ENCODE measurements around the gene WFIKKN1. TPM values are rescaled to one million over a fixed set of nuclear protein-coding genes. Genes with fewer than 3 reads are reported as not detected.

Gene WFIKKN1
- total RNA-seq, 1 donor from 2014 or later: 0.44 TPM

GRCh38 chr16:643050-643368, 12.2 kb downstream of the WFIKKN1 start:
- no peaks in the 10 kb centered on the region for H3K27me3 Mint-ChIP-seq
- DNase-seq: no peak
- H3K4me1 Mint-ChIP-seq: peaks cover 10% of the 10 kb centered on the region
- H3K36me3 Mint-ChIP-seq (ENCODE audit: low read depth): peaks cover 8% of the 10 kb centered on the region
- peak overlapping the region; percentile 67 for H3K27ac Mint-ChIP-seq
- H3K9me3 Mint-ChIP-seq: no peaks in the 10 kb centered on the region
- intact Hi-C loops (cut with micrococcal nuclease): no loop called here
- peak overlapping the region; percentile 80 for H3K4me3 Mint-ChIP-seq

- intact Hi-C loops (cut with micrococcal nuclease): no loop called here
- Mint-ChIP-seq H3K4me1 (peaks cover 10% of the 10 kb centered on the region), H3K27me3 (no peaks in the 10 kb centered on the region), H3K9me3 (no peaks in the 10 kb centered on the region), H3K36me3 (ENCODE audit: low read depth) (peaks cover 10% of the 10 kb centered on the region), H3K4me3 (peak overlapping the region; percentile 58), H3K27ac (no peak overlapping the region)
- no peak for DNase-seq
Measured at GRCh38 chr16:644556-644955, 13.8 kb downstream of the WFIKKN1 start.

GRCh38 chr16:645852-646678, 15.3 kb downstream of the WFIKKN1 start:
- Mint-ChIP-seq H3K36me3 (ENCODE audit: low read depth) (peaks cover 10% of the 10 kb centered on the region), H3K9me3 (no peaks in the 10 kb centered on the region), H3K4me3 (no peak overlapping the region), H3K27ac (no peak overlapping the region), H3K4me1 (peaks cover 10% of the 10 kb centered on the region), H3K27me3 (no peaks in the 10 kb centered on the region)
- intact Hi-C loops (cut with micrococcal nuclease): no loop called here
- no peak for DNase-seq

GRCh38 chr16:646679-647172, 15.9 kb downstream of the WFIKKN1 start:
- Mint-ChIP-seq H3K36me3 (ENCODE audit: low read depth) (peaks cover 10% of the 10 kb centered on the region), H3K27ac (no peak overlapping the region), H3K9me3 (no peaks in the 10 kb centered on the region), H3K4me3 (no peak overlapping the region), H3K4me1 (peaks cover 10% of the 10 kb centered on the region), H3K27me3 (no peaks in the 10 kb centered on the region)
- no peak for DNase-seq
- intact Hi-C loops (cut with micrococcal nuclease): no loop called here

GRCh38 chr16:647173-647902, 16.6 kb downstream of the WFIKKN1 start:
- Mint-ChIP-seq H3K27ac (no peak overlapping the region), H3K27me3 (no peaks in the 10 kb centered on the region), H3K4me3 (no peak overlapping the region), H3K9me3 (no peaks in the 10 kb centered on the region), H3K36me3 (ENCODE audit: low read depth) (peaks cover 10% of the 10 kb centered on the region), H3K4me1 (peaks cover 10% of the 10 kb centered on the region)
- intact Hi-C loops (cut with micrococcal nuclease): no loop called here
- no peak for DNase-seq

- Mint-ChIP-seq H3K27ac (peak overlapping the region; percentile 85), H3K27me3 (no peaks in the 10 kb centered on the region), H3K4me3 (peak overlapping the region; percentile 86), H3K9me3 (no peaks in the 10 kb centered on the region), H3K4me1 (peaks cover 10% of the 10 kb centered on the region), H3K36me3 (ENCODE audit: low read depth) (peaks cover 10% of the 10 kb centered on the region)
- intact Hi-C loops (cut with micrococcal nuclease): loop anchor here (2.0 kb wide), 2 partner anchors 37 to 59 kb away; partner anchors contain the start of gene JMJD8
- DNase-seq: peak; percentile 77
Measured at GRCh38 chr16:648071-648780, 17.4 kb downstream of the WFIKKN1 start.

GRCh38 chr16:648781-649589, 18.2 kb downstream of the WFIKKN1 start, which contains the start of gene WDR90:
TSS of gene WDR90 (plus strand) at chr16:649365. CDS start at chr16:649417, 52 bp downstream.
- Mint-ChIP-seq H3K36me3 (ENCODE audit: low read depth) (peaks cover 10% of the 10 kb centered on the region), H3K4me3 (peak within 1 kb of the TSS; percentile 86), H3K4me1 (peaks cover 7% of the 10 kb centered on the region), H3K9me3 (no peaks in the 10 kb centered on the region), H3K27ac (peak within 1 kb of the TSS; percentile 85), H3K27me3 (no peaks in the 10 kb centered on the region)
- DNase-seq: peak; percentile 98
- intact Hi-C loops (cut with micrococcal nuclease): loop anchor here (1.0 to 2.0 kb wide), 4 partner anchors 8 to 60 kb away; partner anchors contain the start of genes JMJD8 and MCRIP2

- intact Hi-C loops (cut with micrococcal nuclease): loop anchor here (1.0 to 2.0 kb wide), 4 partner anchors 8 to 61 kb away; partner anchors contain the start of genes JMJD8 and MCRIP2
Measured at GRCh38 chr16:649631-650030, 18.8 kb downstream of the WFIKKN1 start.

GRCh38 chr16:651844-652243, 21.1 kb downstream of the WFIKKN1 start:
- Mint-ChIP-seq H3K9me3 (no peaks in the 10 kb centered on the region), H3K27me3 (no peaks in the 10 kb centered on the region), H3K27ac (no peak overlapping the region), H3K4me1 (peaks cover 1% of the 10 kb centered on the region), H3K4me3 (no peak overlapping the region), H3K36me3 (ENCODE audit: low read depth) (peaks cover 5% of the 10 kb centered on the region)
- DNase-seq: no peak
- intact Hi-C loops (cut with micrococcal nuclease): no loop called here

More at GRCh38 chr16:649631-650030, 18.8 kb downstream of the WFIKKN1 start:
- Mint-ChIP-seq H3K27ac (peak overlapping the region; percentile 11), H3K4me1 (peaks cover 4% of the 10 kb centered on the region), H3K9me3 (no peaks in the 10 kb centered on the region), H3K4me3 (peak overlapping the region; percentile 79), H3K27me3 (no peaks in the 10 kb centered on the region), H3K36me3 (ENCODE audit: low read depth) (peaks cover 9% of the 10 kb centered on the region)
- DNase-seq: peak; percentile 77

GRCh38 chr16:652454-653305, 21.9 kb downstream of the WFIKKN1 start:
- H3K4me1 Mint-ChIP-seq: no peaks in the 10 kb centered on the region
- H3K36me3 Mint-ChIP-seq (ENCODE audit: low read depth): peaks cover 2% of the 10 kb centered on the region
- H3K4me3 Mint-ChIP-seq: no peak overlapping the region
- no peak overlapping the region for H3K27ac Mint-ChIP-seq
- H3K27me3 Mint-ChIP-seq: no peaks in the 10 kb centered on the region
- no peaks in the 10 kb centered on the region for H3K9me3 Mint-ChIP-seq
- no peak for DNase-seq
- intact Hi-C loops (cut with micrococcal nuclease): no loop called here

- Mint-ChIP-seq H3K27ac (no peak overlapping the region), H3K4me3 (no peak overlapping the region), H3K4me1 (no peaks in the 10 kb centered on the region), H3K36me3 (ENCODE audit: low read depth) (no peaks in the 10 kb centered on the region), H3K9me3 (no peaks in the 10 kb centered on the region), H3K27me3 (no peaks in the 10 kb centered on the region)
- DNase-seq: no peak
- intact Hi-C loops (cut with micrococcal nuclease): no loop called here
Measured at GRCh38 chr16:654034-654433, 23.2 kb downstream of the WFIKKN1 start.

- Mint-ChIP-seq H3K4me1 (peaks cover 4% of the 10 kb centered on the region), H3K4me3 (no peak overlapping the region), H3K27ac (no peak overlapping the region), H3K36me3 (ENCODE audit: low read depth) (no peaks in the 10 kb centered on the region), H3K27me3 (no peaks in the 10 kb centered on the region), H3K9me3 (no peaks in the 10 kb centered on the region)
- intact Hi-C loops (cut with micrococcal nuclease): no loop called here
- no peak for DNase-seq
Measured at GRCh38 chr16:657487-657886, 26.7 kb downstream of the WFIKKN1 start.

Data from activated CD4-positive, alpha-beta T cell treated with anti-CD3 and anti-CD28 coated beads, Interleukin-2, amount 10 ng/mL, durations not matched to agents 24 days and 14 days (primary cell).